Stimulated activated CD4-positive, alpha-beta T cell treated with anti-CD3 and anti-CD28 coated beads, Interleukin-1b, Interleukin-23, amount 100 ng/mL, for 1 hour (primary cell): ENCODE data around the gene GRIN2A.

Source experiments
- DNase-seq, 2 donors: peaks; one replicate each; pipeline ENCODE4 v3.0.0-alpha.2; 2020; ENCODE audit warnings: low read depth in 2 of 2

GRIN2A gene

DNA sequence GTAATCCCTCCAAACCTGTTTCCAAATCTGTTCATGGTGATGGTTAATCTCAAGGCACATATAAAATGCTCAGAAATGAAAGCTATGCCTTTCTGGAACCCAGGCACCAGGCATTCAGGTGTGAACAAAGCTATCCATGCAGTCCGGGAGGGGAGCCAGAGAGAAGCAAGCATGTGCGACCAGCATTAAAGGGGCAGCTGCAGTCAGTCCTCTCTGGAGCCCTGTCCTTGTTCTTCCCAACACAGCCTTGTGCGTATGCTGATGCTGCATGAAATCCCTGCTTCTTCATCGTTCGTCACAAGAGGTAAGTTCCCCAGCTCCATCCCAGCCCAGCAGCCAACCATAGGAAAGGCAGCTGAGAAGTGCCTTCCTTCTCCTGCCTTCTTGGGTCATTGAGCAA lies 148.7 kb downstream of the GRIN2A start:
- no peak for DNase-seq

DNA sequence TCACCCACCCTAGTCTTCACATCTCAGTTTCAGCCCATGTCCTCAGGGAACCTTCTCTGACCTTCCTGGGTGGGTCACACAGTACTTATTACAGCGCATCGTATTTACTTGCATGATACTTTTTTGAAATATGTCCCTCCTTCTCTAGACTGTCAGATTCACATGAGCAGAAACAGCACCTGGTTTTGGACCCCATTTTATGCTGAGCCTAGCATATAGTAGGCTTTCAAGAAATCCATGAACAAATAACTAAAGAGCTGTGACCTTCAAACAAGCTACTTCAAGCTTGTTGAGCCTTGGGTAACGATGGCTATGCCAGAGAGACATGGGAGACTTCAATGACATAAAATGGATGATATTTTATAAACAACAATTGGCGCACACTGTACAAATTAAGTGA lies 150.3 kb downstream of the GRIN2A start:
- no peak for DNase-seq

DNA sequence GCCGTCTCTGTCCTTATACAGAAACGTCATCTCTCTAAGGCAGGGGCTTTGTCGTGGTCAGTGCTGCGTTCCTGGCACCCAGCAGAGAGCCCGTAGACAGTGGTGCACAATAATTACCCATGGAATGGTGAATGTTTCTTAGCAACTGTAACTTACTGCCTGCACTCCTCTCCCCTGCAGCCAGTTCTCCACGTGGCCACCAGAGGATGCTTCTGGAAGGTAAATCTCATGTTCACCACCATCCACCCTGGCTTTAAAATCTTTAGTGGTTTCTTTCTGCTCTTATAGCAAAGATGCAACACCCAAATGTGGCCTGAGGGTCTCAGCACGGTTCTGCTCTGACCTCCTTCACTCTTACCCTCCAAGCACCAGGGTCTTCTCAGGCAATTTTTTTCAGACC lies 150.8 kb downstream of the GRIN2A start:
- no peak for DNase-seq

DNA sequence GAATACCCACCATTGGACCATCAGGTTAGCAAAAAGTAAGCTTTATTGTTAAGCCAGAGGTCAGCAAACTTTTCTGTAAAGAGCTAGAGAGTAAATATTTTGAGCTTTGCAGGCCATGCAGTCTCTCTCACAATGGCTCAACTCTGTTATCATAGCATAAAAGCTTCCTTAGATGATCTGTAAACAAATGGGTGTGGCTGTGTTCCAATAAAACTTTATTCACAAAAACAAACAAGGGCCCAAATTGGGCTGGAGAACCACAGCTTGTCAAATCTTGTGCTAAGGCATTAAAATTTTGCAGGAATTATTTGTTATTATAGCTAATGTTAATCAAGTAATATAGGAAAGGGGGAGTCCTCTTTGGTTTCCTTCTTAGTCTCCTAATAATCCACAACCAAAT lies 153.6 kb downstream of the GRIN2A start:
- no peak for DNase-seq

- DNase-seq = no peak
Observed at GRCh38 chr16:10027553-10027952, 154.7 kb downstream of the GRIN2A start.

- DNase-seq = no peak
Observed at GRCh38 chr16:10026593-10026992, 155.6 kb downstream of the GRIN2A start.

DNA sequence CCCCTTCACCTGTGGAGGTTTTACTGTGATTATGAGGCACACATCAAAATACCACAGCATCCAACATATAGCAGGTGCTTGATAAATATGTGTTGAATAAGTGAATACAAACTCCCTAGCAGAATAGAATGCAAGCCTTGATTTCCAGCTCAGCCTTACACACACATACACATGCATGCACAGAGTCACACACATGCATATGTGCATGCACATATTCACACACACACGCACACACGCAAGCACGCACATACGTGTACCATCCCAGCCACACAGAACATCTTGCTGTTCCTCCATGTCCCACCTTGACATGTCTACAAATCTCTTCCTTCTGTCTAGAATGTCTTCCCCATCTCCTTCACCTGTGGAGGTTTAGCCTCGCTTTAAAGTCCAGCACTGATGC lies 160.1 kb downstream of the GRIN2A start:
- no peak for DNase-seq

DNA sequence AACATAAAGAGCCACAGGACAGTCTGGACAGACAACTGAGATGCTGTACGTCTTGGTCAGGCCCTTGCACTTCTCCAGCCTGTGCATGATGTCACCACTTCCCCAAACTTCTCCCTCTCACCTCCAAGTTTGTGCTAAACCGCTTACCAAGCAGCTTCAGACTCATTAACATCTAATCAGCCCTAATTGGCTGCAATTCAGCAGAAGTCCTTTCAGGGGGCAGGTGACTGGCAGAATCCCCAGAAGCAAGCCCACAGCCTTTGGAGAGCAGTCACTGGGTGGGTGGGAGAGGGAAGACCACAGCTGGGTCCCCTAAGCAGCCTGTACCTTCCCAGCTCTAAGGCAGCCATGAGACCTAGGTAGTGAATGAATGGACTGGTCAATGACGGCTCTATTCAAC lies 161.4 kb downstream of the GRIN2A start:
- no peak for DNase-seq

DNA sequence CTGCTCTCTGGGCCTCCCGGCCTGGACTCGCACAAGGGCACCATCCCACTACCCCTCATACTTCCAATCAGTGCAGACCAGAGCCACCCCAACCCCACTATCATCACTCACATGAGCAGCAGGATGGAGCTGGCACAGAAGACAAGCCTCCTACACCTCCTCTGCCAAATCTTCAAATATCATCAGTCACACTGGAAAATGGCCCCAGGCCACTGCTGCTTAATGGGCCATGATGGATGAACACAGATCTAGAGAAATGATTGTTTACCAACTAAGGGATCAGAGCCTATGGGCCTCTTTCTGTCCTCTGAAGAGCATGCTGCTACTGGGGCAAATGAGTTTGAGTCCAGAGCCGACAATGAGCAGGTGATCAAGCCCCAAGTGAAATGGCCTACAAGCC lies 165.5 kb downstream of the GRIN2A start:
- DNase-seq = no peak

DNA sequence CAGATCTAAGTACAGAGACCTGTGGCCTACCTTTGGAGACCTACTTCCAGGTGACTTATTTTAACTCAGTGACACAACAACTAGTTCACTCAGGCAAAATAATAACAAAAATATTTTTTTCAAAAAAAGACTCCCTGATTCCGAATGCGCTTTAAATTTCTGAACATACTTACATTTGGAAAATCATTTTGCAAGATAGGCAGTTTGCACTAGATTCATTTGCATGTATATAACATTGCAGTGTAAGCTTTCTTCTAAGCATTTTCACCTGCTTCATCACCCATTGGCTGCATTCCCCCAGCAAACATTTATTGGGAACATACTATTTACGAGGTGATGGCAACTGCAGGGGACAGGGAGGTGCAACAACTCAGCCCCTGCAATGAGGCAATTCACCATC lies 166.8 kb downstream of the GRIN2A start:
- no peak for DNase-seq

GRCh38 chr16:10013774-10014173 lies 168.5 kb downstream of the GRIN2A start:
- no peak for DNase-seq

DNA sequence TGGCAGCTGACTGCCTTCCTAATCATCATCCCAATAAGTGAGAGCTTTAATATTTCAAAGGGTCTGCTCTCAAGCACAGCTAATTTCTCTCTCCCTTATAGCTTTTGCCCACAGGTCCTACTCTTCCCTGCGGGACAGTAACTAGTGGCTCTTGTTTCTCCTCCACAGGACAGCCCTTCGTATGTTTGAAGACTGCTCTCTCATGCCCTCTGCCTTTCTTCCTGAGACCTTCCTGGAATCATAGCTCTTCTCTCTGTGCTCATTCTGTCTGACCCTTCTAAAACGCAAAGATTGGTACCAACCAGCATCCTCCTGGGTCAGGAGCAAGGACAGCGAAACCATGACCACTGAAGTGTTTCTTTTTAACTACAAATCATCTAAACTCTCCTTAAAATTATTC lies 168.9 kb downstream of the GRIN2A start:
- no peak for DNase-seq

GRCh38 chr16:10009684-10010083 lies 172.5 kb downstream of the GRIN2A start:
- DNase-seq = no peak

- no peak for DNase-seq
Observed at GRCh38 chr16:10003486-10003885, 178.7 kb downstream of the GRIN2A start.

DNA sequence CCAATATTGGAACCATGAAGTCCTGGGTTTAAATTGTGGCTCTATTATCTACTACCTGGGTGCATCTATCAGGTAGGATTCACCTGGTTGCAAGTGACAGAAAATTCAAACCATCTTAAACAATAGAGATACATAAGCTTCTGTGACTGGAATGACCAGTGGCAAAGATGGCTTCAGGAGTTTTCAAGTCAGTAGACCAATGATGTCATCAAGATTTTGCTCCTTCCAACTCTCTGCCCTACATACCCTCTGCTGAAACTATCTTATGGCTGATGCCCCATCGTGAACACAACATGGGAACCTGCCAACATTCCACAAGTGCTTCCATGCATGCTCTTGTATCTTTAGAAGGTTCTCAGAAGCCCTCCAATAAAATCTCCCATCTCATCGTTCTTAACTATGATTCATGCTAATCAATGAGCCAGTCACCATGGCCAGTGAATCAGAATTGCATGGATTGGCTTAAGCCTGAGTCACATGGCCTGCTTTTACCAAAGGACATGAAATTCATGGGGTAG lies 180.9 kb downstream of the GRIN2A start:
- no peak for DNase-seq

GRCh38 chr16:9996221-9996620 lies 186.0 kb downstream of the GRIN2A start:
- DNase-seq = no peak

DNA sequence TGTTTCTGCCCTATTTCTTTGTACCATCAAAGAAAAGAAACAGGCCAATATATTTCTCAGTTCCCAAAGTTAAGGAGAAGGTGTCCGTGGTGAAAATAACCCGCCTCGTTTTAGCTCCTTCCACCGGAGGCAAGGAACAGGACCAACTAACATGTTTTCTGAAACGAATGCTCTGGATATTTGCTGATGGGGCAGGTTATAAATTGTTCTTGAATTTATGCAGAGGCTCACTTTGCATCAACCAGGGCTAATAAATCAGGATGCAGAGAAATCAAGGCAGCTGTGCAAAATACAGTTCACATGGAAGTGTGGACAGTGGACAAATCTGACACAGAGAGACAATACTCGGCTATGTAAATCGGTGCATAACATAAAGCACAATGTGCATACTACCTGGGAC lies 189.8 kb downstream of the GRIN2A start:
- DNase-seq = no peak

GRCh38 chr16:9980981-9981380 lies 201.2 kb downstream of the GRIN2A start:
- DNase-seq = no peak

DNA sequence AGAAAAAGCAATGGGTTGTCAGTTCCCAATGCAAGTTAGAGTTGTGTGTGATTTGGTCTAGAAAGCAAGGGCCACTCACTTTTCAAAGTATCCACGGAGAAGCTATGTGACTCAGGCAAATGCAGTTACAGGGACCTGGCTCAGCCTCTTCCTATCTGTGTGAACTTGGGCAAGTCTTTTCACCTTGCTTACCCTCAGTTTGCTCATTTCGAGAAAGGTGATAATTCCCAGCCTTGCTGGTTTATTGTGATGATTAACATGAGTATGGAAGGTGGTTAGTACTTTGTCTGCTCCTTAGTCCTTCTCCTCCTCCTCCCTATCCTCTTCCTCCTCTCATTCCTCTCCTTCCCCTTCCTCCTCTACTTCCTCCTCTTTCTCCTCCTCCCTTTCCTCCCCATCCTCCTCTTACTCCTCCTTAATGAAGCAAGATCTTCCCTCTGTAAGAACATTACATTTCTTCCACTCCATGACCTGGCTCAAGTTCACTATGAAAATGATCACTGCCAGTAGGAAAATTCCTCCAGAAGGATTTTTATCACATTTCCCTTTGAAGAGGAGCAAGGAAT lies 204.0 kb downstream of the GRIN2A start:
- DNase-seq = no peak

GRCh38 chr16:9977333-9977897 lies 204.8 kb downstream of the GRIN2A start:
- no peak for DNase-seq

DNA sequence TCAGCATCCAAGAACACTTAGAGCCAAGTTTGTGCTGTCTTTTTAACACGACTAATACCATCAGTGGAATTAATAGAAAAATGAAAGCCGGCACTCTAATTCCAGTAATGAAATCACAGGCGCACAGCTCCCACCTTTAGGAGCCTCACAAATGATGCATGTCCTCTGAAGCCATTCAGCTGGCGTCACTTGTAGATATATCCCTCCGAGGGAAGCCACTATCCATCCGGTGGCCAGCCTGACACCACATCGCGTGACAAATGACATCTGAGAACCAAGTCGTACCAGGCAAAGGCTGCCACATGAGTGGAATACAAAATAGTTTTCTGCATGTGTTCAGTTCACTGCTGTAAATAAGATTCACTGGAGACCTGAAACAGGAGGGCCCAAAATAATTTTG lies 205.6 kb downstream of the GRIN2A start:
- DNase-seq = no peak

- DNase-seq = no peak
Observed at GRCh38 chr16:9971907-9972306, 210.3 kb downstream of the GRIN2A start.

- no peak for DNase-seq
Observed at GRCh38 chr16:9970796-9971195, 211.4 kb downstream of the GRIN2A start.

DNA sequence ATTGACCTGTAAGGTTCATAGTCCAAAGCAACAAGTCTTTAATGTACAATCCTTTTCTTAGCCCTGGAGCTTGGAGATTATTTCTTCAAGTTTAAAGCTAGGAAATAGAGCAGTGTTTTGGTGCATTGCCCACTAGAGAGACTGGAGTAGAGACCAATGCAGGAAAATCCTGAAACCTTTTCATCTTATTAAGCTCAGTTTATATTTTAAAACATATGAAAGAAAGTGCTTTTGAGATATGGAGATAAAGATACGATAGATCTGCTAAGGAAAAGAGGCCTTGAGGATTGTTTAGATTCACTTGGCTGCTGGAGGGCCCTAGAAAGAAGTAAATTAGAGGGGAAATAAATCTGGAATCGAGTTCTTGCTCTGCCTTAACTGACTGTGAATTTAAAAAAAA lies 212.0 kb downstream of the GRIN2A start:
- DNase-seq = no peak
